ENCODE data around the gene DDX41.
A peak's percentile ranks its signal among the peaks of the same experiment; 100 is the strongest.

The DDX41 gene

DNA sequence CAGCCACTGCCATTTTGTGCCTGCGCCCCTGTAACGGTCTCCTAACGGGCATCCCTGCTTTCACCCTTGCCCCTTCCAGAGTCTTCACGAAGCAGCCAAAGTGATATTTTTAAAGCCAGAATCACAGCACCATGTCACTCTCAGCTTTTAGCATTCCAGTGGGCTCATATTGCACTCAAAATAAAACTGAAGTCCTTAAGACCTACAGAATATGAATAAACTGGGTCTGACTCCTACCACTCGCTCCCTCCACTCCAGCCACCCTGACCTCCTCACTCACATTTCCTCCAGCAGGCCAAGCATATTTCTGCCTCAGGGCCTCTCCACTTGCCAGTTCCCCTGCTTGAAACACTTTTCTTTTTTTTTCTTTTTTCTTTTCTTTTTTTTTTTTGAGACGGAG, 16.9 kb downstream of the DDX41 start:
- H3K27ac Mint-ChIP-seq: no peak overlapping the region
- peaks cover 7% of the 10 kb centered on the region for H3K36me3 Mint-ChIP-seq
- ATAC-seq: no peak
- no peaks in the 10 kb centered on the region for H3K9me3 Mint-ChIP-seq
- H3K4me3 Mint-ChIP-seq: peak overlapping the region; percentile 18
- H3K27me3 Mint-ChIP-seq: peaks cover 12% of the 10 kb centered on the region
- H3K4me1 Mint-ChIP-seq: peaks cover 75% of the 10 kb centered on the region

DNA sequence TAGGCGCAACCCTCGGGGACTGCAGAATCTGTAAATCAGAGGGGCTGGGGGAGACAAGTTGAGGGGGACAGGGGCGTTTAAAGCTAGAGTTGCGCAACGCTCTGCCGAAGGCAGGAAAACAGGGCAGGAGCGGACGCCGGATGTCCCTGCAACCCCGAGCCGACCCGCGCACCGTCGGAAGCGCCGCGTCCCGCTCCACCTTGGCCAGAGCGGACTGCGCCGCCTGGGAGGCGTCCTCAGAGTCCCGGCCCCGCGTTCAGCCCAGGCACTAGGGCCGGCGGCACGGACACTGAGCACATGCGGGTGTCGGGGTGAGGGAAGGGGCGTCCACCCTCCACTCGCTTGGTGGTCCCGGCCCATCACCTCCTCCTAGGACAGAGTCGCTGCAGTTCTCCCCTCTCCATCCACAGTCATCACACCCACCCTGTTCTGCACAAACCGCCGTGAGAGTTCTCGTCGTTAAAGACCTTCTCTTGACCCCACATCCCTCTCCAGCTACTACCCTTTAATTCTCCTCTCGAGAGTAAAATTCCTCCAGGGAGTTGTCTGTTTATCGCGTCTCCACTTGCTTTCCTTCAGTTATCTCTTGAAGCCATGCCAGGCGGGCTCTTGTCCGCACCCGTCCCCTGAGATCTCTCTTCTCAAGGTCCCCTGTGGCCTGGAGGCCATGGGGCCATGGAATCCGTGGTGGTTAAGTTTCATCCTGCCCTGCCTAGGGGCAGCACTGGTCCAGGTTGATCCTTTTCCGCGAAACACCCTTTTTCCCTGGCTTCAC, 18.6 kb downstream of the DDX41 start:
- no peak for ATAC-seq
- peaks cover 8% of the 10 kb centered on the region for H3K36me3 Mint-ChIP-seq
- peaks cover 86% of the 10 kb centered on the region for H3K4me1 Mint-ChIP-seq

DNA sequence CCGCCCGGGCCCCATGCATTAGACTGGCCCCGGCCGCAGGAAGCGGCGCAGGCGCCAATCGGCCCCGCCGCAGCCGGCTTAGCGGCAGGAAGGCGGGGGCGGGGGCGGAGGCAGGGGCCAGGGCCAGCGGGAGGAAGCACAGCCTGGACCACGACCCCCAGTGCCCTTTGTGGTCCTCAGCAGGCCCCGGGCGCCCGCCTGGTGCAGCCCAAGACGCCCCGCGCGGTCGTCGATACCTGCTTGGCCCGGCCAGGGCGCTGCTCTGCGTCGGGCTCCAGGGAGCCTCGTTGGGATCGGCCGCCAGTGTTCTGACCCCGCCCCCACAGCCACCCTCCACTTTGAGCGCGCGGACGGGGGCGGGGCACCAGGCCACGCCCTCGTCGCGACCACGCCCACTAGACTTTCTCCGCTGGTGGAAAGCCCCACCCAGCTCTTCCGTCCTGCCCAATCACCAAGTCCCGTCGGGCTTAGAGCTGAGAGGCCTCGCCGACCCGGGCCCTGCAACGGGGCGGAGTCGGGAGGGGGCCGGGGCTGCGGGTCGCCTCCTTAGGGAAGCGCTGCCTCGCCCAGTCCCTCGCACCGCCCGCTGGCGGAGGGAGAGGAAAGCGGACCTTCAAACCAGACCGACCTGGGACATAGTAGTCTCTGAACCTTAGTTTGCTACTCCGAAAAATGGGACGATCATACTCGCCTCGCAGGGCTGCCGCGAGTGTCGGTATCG, 19.3 kb downstream of the DDX41 start, which contains the start of gene PDLIM7:
TSS of gene PDLIM7 (minus strand) at position 313 of the 721 bp plus-strand sequence. CDS start 1,092 bp downstream, outside the sequence.
- peak within 1 kb of the TSS; percentile 69 for H3K27ac Mint-ChIP-seq
- peak within 1 kb of the TSS; percentile 75 for H3K4me3 Mint-ChIP-seq
- no peaks in the 10 kb centered on the region for H3K9me3 Mint-ChIP-seq
- H3K36me3 Mint-ChIP-seq: peaks cover 10% of the 10 kb centered on the region
- H3K27me3 Mint-ChIP-seq: peaks cover 12% of the 10 kb centered on the region
- H3K4me1 Mint-ChIP-seq: peaks cover 86% of the 10 kb centered on the region
- ATAC-seq: peak; percentile 90

More for the DNA sequence above, 18.6 kb downstream of the DDX41 start:
- peak overlapping the region; percentile 75 for H3K4me3 Mint-ChIP-seq
- peaks cover 12% of the 10 kb centered on the region for H3K27me3 Mint-ChIP-seq
- peak overlapping the region; percentile 45 for H3K27ac Mint-ChIP-seq
- H3K9me3 Mint-ChIP-seq: no peaks in the 10 kb centered on the region

DNA sequence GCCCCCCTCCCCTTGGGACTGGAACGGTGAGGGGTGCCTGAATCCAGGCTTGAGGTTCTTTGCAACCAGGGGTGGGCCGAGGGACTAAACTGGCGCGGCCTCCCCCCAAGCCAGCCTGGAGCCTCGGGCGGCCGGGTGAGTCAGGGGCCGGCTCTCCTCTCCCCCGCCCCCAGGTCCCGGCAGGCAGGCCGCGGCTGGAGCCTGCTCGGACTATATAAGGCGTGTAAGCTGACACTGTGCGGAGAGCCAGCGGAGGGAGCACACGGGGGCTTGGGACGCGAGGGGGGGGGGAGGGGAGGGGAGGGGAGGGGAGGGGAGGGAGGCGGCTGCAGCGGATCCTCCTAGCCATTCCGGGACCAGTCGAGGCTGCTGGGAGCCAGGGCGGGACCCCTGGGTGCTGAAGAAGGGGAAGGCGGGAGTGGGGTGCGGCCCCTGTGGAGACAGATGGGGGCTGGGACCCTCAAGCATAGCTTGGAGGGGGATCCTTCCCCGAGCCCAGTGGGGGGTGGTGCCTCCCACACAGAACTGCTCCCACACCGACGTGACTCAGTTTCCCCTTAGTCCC, 20.0 kb downstream of the DDX41 start:
- H3K27ac Mint-ChIP-seq: peak overlapping the region; percentile 69

DNA sequence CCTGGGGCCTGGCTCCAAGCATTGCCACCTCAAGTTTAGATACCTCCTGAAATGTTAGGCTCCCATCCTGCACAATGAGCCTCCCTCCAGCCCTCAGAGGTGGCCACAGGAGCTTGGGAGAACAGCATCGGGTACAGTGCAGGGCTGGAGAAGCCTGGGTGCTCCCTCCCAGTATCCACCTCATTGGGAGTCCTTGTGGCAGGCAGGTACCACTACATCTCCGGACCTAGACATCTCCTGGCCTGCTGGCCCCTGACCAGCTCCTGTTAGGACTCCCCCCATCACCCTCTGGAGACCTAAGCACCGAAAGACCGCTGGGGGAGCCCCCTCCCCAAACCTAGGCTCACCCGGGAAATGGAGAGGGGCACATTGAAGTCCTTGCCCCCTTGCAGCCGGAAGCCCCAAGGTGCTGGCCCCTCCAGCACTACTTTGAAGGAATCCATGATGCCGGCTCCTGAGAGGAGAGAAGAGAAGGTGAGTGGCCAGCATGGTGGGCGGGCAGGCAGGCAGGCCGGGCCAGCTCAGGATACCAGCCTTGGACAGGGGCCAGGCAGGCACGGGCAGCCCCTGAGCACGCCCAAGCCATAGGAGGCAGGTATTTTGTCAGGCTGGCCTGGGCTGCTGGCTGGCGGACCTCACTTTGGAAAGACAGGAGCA, 20.6 kb downstream of the DDX41 start:
- Mint-ChIP-seq H3K4me1 (peaks cover 76% of the 10 kb centered on the region), H3K9me3 (no peaks in the 10 kb centered on the region), H3K36me3 (peaks cover 14% of the 10 kb centered on the region), H3K27ac (peak overlapping the region; percentile 69), H3K4me3 (peak overlapping the region; percentile 75), H3K27me3 (peaks cover 12% of the 10 kb centered on the region)
- ATAC-seq: no peak

More for the DNA sequence above, 20.0 kb downstream of the DDX41 start:
- Mint-ChIP-seq H3K36me3 (peaks cover 11% of the 10 kb centered on the region), H3K4me1 (peaks cover 80% of the 10 kb centered on the region), H3K27me3 (peaks cover 12% of the 10 kb centered on the region), H3K4me3 (peak overlapping the region; percentile 75), H3K9me3 (no peaks in the 10 kb centered on the region)
- ATAC-seq: no peak

DNA sequence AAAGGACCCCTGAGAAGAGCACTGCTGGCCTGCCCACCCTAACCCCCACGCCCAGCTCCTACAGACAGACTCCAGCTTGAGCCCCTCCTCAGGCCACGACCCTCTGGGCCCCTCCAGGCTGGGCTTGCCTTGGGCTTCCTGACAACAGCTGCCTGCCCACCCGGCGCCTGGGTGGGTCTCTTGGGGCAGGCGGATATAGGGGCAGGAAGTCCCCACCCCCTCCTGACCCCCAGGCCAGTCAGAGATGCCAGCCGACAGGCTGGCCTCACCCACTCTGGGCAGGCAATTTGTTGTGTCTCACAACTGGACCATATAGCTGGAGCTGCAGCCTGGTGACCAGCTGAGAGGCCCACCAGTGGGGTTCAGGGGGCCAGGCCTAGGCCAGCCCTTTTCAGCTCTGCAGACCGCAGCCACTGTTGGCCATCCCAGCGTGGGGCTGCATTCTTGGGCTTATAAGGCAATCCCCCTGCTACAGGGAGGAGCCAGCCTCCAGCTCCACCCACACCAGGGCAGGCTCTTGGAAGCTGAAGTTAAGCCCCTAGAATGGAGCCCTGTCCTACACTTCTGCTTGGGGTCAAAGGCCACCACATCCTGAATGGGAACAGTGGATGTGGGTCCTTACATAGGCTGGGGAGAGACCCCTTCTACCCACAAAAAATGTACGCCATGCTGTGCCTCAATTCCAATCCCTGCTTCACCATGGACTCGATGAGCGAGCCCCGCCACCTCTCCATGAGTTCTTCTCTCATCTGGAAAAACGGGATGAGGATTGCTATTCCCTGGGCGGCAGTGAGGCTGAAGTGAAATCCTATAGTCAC, 21.3 kb downstream of the DDX41 start:
- peaks cover 12% of the 10 kb centered on the region for H3K27me3 Mint-ChIP-seq
- H3K4me3 Mint-ChIP-seq: peak overlapping the region; percentile 75
- peak overlapping the region; percentile 80 for H3K27ac Mint-ChIP-seq
- no peak for ATAC-seq
- H3K4me1 Mint-ChIP-seq: peaks cover 75% of the 10 kb centered on the region
- no peaks in the 10 kb centered on the region for H3K9me3 Mint-ChIP-seq
- H3K36me3 Mint-ChIP-seq: peaks cover 21% of the 10 kb centered on the region

DNA sequence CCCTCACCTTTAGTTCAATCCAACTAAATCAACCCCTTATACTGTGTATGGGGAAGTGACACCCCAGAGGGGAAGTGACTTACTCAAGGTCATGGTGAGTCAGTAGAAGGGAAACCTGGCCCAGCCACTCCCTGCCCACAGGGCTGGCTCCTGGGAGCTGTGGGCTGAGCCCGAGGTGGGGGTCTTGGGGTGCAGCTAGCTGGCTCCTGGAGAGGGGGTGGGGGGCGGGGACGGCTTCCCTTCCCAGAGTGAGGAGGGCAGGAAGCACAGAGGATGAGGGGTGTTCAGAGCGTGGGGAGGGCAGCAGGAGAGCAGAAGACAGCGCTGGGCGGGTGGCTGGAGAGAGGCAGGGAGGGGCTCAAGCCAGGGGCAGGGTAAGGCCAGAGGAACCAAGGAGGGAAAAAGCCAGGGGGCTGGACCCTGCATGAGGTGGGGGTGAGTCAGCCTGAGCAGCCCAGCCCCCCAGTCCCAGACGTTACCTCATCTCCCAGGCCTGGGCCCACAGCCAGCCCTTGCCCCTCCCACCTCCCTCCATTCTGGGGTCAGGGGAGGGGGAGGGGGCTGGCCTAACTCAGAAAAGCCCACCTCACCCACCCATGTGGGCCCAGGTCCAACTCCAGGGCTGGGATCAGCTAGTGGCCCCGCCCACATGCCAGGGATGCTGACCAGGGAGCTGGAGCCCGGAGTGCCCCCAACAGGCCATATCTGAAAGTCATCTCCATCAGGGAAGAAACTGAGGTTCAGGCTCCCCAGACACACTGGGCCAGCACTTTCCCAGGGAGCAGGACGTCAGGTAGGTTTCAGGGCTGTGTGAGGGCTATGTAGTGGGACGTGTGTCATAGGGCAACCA, 22.2 kb downstream of the DDX41 start:
- Mint-ChIP-seq H3K9me3 (no peaks in the 10 kb centered on the region), H3K4me3 (peak overlapping the region; percentile 42), H3K27ac (peak overlapping the region; percentile 80), H3K27me3 (peaks cover 12% of the 10 kb centered on the region), H3K36me3 (peaks cover 28% of the 10 kb centered on the region), H3K4me1 (peaks cover 74% of the 10 kb centered on the region)
- ATAC-seq: peak; percentile 67

DNA sequence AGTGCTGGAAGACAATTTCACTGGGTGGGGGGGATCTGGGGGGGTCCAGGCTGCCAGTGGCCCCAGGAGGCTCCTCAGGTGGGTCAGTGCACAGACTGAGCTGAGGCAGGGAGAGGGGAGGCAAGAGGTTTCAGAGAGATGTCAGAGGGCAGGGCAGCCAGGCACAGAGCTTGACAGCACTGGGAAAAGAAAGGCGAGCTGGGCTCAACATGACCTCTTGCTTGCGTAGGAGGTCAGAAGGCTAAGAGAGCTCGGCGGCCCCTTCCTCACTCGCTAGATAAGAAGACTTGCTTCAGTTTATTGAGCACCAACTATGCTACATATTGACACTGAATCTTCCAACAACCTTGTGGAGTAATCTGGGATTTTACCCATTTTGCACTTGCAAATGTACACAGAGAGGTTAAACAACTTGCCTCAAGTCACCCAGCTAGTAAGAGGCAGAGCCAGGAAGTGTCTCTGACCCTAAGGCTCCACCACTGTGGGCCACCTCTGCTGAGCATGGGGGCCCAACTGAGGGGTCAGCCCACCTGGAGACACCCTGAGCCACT, 22.9 kb downstream of the DDX41 start:
- H3K27ac Mint-ChIP-seq: peak overlapping the region; percentile 80
- peaks cover 9% of the 10 kb centered on the region for H3K27me3 Mint-ChIP-seq
- ATAC-seq: no peak
- H3K36me3 Mint-ChIP-seq: peaks cover 28% of the 10 kb centered on the region
- H3K9me3 Mint-ChIP-seq: no peaks in the 10 kb centered on the region
- H3K4me1 Mint-ChIP-seq: peaks cover 71% of the 10 kb centered on the region
- peak overlapping the region; percentile 42 for H3K4me3 Mint-ChIP-seq

DNA sequence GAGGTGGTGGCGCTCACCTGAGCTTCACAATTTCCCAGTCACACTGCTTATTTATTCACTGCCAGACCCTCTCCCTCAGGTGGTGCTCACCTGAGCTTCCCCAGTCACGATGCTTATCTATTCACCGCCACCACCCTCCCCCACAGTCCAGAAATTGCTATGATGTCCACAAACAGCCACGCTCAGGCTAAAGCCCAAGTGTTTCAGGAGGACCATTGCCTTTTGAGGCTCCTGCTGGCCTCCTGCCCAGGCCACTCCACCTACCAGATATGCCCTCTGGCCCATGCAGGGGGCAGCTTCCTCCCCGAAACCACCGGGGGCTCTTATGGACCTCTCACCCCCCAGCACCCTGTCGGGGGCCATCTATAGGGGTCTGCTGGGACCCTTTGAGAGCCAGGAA, 23.9 kb downstream of the DDX41 start:
- no peak overlapping the region for H3K4me3 Mint-ChIP-seq
- H3K27me3 Mint-ChIP-seq: no peaks in the 10 kb centered on the region
- H3K9me3 Mint-ChIP-seq: no peaks in the 10 kb centered on the region
- H3K4me1 Mint-ChIP-seq: peaks cover 61% of the 10 kb centered on the region
- peaks cover 33% of the 10 kb centered on the region for H3K36me3 Mint-ChIP-seq
- H3K27ac Mint-ChIP-seq: peak overlapping the region; percentile 80
- no peak for ATAC-seq

DNA sequence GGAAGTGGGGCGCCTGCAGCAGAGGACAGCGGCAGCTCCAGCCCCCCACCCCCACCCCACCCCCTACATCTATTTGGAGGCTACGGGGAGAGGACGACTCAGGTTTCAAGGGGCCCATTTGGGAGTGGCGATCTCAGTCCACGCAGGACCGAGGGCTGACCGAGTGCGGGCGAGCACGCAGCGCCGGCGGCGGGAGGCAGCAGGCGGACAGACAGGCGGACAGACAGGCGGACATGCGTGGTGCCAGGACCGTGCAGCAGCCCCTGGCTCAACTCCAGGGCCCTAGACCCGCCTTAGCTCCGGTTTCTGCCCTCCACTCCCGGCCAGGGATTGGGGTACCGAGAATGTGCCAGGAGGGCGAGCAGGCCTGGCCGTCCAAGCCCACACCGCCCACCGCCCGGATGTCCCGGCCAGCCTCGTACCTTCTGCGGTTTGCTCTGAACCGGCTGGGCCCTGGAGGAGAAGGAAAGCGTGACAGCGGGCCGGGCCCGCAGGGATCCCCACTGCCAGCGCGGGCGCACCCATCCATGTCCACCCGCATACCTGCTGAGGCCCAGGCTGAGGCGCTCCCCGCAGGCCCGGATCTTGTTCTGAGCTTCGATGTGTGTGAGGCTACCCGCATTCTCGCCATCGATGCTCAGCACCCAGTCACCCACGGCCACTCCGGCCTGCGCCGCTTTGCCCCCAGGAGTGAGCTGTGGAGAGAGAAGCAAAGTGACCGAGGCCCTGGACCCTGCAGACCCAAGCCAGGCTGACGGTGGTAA, 24.6 kb downstream of the DDX41 start:
- no peaks in the 10 kb centered on the region for H3K27me3 Mint-ChIP-seq
- no peak overlapping the region for H3K27ac Mint-ChIP-seq
- peaks cover 33% of the 10 kb centered on the region for H3K36me3 Mint-ChIP-seq
- H3K4me3 Mint-ChIP-seq: no peak overlapping the region
- ATAC-seq: no peak
- peaks cover 58% of the 10 kb centered on the region for H3K4me1 Mint-ChIP-seq
- no peaks in the 10 kb centered on the region for H3K9me3 Mint-ChIP-seq

DNA sequence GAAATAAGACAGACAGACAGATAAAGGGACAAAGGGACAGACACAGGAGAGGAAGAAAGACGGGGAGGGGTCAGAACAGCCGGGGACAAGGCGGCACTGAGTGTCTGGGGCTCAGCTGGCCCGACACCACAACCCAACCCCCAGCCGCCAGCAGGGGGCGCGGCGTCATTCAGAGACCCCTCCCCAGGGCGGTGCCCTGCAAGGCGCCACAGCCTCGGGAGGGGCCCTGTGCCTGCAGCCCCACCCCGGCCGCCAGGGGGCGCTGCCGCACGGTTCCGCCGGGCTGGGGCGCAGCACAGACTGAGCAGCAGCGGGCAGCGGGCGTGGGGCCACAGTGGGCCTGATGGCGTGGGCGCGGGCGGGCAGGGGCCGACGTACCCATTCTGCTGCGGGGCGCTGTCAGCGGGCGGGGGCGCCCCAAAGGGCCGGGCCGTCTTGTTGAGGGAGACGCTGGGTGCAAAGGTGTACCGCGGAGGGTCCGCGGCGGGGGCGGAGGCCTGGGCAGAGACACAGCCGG, 25.3 kb downstream of the DDX41 start:
- H3K9me3 Mint-ChIP-seq: no peaks in the 10 kb centered on the region
- H3K4me3 Mint-ChIP-seq: no peak overlapping the region
- peaks cover 57% of the 10 kb centered on the region for H3K4me1 Mint-ChIP-seq
- H3K36me3 Mint-ChIP-seq: peaks cover 33% of the 10 kb centered on the region
- no peaks in the 10 kb centered on the region for H3K27me3 Mint-ChIP-seq
- no peak overlapping the region for H3K27ac Mint-ChIP-seq
- peak; percentile 28 for ATAC-seq

DNA sequence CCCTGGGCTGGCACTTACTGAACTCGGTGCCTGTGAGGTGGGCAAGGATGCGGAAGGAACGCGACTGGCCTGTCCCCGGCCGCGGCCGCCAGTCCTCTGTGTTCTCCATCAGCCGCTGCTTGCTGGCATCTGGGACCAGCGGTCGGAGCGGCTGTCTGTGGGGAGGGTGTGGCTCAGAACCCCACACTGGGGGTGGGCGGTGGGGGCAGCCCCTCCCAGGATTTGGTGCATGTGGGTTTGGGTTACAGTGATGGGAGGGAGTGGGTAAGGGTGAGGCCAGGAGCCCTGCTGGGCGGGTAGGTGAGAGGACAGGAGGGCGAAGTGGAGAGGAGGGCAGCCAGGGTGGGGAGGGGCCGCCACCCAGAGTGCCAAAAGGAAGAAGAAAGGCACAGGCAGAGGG, 25.8 kb downstream of the DDX41 start:
- Mint-ChIP-seq H3K4me1 (peaks cover 52% of the 10 kb centered on the region), H3K9me3 (no peaks in the 10 kb centered on the region), H3K27me3 (no peaks in the 10 kb centered on the region), H3K27ac (no peak overlapping the region), H3K4me3 (no peak overlapping the region), H3K36me3 (peaks cover 33% of the 10 kb centered on the region)
- no peak for ATAC-seq

All from stimulated activated memory B cell treated with anti-CD40 and anti-IgM and Interleukin-4, amounts not matched to agents 10 μg/mL and 1 μg/mL and 100 μg/mL, for 72 hours (primary cell).